ENCODE results near the gene P4HA2.
"Not testable (repeated sequence)": the region's sequence is repeated elsewhere in the genome, so short reads cannot be mapped to it uniquely, and the experiment has no call there.

Gene P4HA2

DNA sequence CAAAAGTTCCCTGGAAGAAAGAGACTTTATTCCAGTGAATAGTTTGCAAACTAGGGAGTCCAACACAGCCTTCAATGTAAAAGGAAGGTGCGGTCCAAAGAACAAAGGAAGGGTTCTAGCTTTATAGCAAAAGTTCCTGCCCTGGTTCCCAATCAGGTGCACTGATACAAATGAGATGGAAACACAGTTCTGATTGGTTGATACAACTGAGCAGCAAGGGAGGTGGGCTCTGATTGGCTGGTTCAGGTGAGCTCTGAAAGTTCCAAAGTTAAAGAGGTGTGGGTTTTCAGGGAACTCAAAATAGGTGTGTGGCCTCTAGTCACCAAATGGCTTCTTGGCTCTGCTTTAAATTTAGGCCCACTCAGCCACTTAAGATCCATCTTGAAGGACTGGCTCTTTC, 43.1 kb downstream of the P4HA2 start:
- Histone ChIP-seq H3K27me3 (ENCODE audit: insufficient read depth, low read length) (no peaks in the 10 kb centered on the region), H3K4me3 (ENCODE audit: low read length) (no peak overlapping the region), H3K36me3 (ENCODE audit: insufficient read depth, low read length) (no peaks in the 10 kb centered on the region), H3K9ac (ENCODE audit: low read depth, low read length) (no peak overlapping the region), H3K4me1 (ENCODE audit: insufficient read depth, low read length) (no peaks in the 10 kb centered on the region), H3K9me3 (ENCODE audit: insufficient read depth, low read depth, low read length) (no peaks in the 10 kb centered on the region), H3K27ac (ENCODE audit: low read depth, low read length) (no peak overlapping the region)
- WGBS, result 91% methylated on average over 1 of the region's 1 CpG

DNA sequence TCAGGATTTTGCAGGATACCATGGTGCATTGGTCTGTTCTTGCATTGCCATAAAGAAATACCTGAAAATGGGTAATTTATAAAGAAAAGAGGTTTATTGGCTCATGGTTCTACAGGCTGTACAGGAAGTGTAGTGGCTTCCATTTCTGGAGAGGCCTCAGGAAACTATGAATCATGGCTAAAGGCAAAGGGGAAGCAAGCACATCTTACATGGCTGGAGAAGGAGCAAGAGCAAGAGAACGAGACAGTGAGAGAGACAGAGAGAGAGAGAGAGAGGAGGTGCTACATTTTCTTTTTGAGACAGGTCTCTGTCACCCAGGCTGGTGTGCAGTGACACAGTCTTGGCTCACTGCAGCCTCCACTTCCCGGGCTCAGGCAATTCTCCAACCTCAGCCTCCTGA, 43.9 kb downstream of the P4HA2 start:
- H3K27ac ChIP-seq (ENCODE audit: low read depth, low read length), result no peak overlapping the region
- H3K4me3 ChIP-seq (ENCODE audit: low read length), result no peak overlapping the region
- no peaks in the 10 kb centered on the region for H3K4me1 ChIP-seq (ENCODE audit: insufficient read depth, low read length)
- no peaks in the 10 kb centered on the region for H3K27me3 ChIP-seq (ENCODE audit: insufficient read depth, low read length)
- H3K9me3 ChIP-seq (ENCODE audit: insufficient read depth, low read depth, low read length), result no peaks in the 10 kb centered on the region
- H3K9ac ChIP-seq (ENCODE audit: low read depth, low read length), result no peak overlapping the region
- no peaks in the 10 kb centered on the region for H3K36me3 ChIP-seq (ENCODE audit: insufficient read depth, low read length)
- 95% methylated on average over 2 of the region's 2 CpGs for WGBS

DNA sequence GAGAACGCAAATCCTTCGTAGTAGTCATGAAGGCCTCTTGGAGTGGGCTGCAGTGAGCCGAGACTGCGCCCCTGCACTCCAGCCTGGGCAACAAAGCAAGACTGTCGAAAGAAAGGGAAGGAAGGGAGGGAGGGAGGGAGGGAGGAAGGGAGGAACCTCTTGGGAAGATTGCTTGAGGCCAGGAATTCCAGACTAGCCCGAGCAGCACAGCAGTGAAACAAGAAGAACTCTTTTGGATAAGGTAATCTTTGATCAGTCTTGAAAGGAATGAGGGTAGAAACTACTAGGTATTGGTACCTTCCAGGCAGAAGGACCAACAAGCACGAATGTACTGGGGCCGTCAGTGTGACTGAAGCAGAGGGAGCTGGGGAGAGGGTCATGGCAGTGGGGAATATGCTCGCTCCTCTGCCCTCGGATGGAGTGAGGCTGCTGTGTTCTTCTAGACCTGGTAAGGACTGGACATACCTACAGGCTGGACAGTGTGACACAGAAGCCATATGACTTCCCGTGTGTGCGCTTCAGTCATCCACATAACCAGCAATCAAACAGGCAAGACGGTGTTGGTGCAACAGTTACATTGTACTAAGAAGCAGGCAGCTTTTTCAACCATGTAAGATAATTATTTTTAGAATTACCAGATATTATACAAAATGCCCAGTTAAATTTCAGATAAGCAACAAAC, 45.2 kb downstream of the P4HA2 start:
- Histone ChIP-seq H3K4me3 (ENCODE audit: low read length) (no peak overlapping the region), H3K9ac (ENCODE audit: low read depth, low read length) (no peak overlapping the region), H3K36me3 (ENCODE audit: insufficient read depth, low read length) (no peaks in the 10 kb centered on the region), H3K9me3 (ENCODE audit: insufficient read depth, low read depth, low read length) (no peaks in the 10 kb centered on the region), H3K27me3 (ENCODE audit: insufficient read depth, low read length) (no peaks in the 10 kb centered on the region), H3K27ac (ENCODE audit: low read depth, low read length) (no peak overlapping the region), H3K4me1 (ENCODE audit: insufficient read depth, low read length) (no peaks in the 10 kb centered on the region)
- WGBS, result 85% methylated on average over 13 of the region's 13 CpGs

DNA sequence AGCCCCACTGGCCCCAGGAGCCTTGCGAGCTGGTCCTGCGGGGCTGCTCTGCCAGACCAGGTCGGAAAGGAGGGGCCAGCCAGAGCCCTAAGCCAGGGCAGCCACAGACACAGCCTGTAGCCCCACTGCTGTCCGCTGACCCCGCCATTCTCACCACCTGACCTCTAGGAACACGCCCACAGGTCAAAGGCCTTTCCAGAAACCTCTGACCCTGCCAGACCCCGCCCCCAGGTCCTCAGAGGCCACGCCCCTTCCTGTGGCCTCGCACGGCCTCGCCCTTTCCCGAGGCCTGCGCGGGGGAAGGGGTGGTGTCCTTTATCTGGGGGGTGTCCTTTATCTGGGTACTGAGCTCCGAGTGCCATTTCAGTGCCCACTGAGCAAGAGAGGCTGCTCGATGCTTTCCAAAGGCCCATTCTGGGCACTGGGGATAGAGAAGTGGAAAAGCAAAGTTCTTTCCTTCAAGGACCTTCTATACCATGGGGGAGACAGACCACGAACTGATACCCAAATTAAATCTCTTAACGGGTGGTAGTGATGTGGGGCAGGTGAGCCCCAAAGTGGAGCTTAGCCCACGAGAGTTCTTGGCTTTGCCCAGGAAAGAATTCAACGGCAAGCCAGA, 46.5 kb downstream of the P4HA2 start:
- Histone ChIP-seq H3K9me3 (ENCODE audit: insufficient read depth, low read depth, low read length) (no peaks in the 10 kb centered on the region), H3K36me3 (ENCODE audit: insufficient read depth, low read length) (no peaks in the 10 kb centered on the region), H3K9ac (ENCODE audit: low read depth, low read length) (no peak overlapping the region), H3K4me1 (ENCODE audit: insufficient read depth, low read length) (no peaks in the 10 kb centered on the region), H3K4me3 (ENCODE audit: low read length) (no peak overlapping the region), H3K27ac (ENCODE audit: low read depth, low read length) (no peak overlapping the region), H3K27me3 (ENCODE audit: insufficient read depth, low read length) (no peaks in the 10 kb centered on the region)
- 93% methylated on average over 20 of the region's 20 CpGs for WGBS

DNA sequence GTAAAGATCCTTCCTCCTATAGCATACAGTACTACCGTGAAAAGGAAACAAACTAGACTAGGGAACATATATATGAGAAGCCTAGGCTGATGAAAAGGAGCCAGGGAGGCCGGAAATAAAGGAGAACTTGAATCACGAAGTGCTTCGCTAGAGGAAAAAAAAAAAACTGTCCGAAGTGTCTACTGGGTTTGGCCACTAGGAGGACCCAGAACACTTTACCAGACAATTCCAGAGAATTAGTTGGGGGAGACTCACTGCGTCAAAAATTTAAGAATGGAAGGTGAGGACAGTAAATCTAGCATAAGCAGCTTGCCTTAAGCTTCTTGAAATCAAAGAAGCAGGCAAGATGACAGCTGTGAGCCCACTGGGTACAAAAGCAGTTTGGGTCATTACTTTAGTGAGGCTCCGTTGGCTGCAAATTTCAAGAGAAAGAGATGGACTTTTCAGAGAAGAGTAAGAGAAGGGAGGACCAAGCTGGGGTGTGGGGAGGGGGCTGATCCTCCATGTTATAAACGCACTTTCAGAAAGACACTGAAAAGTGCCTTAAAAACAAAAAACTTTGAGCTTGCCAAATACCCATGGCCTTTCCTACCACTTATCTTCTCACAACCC, 47.4 kb downstream of the P4HA2 start:
- Histone ChIP-seq H3K9me3 (ENCODE audit: insufficient read depth, low read depth, low read length) (no peaks in the 10 kb centered on the region), H3K4me3 (ENCODE audit: low read length) (no peak overlapping the region), H3K36me3 (ENCODE audit: insufficient read depth, low read length) (no peaks in the 10 kb centered on the region), H3K4me1 (ENCODE audit: insufficient read depth, low read length) (no peaks in the 10 kb centered on the region), H3K27me3 (ENCODE audit: insufficient read depth, low read length) (no peaks in the 10 kb centered on the region), H3K9ac (ENCODE audit: low read depth, low read length) (no peak overlapping the region), H3K27ac (ENCODE audit: low read depth, low read length) (no peak overlapping the region)
- WGBS, result 29% methylated on average over 6 of the region's 8 CpGs

DNA sequence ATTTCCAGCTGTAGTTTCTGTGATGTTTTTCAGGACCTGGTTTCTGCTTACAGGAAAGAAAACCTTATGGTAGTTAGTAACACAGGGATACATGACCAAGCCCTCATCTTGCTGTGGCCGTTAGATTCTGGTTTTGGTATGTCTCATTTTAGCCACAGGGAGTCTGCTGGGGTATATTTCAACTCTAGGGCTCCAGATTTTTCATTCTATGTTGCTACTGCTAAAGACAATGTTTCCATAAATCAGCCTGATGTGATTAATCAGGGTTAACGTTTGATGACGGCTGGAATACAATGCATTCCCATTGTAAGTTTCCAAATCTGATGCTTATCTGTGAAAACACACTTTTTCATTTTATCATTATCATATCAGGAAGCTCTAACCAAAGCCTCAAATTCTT, 48.2 kb downstream of the P4HA2 start:
- no peak overlapping the region for H3K9ac ChIP-seq (ENCODE audit: low read depth, low read length)
- H3K27ac ChIP-seq (ENCODE audit: low read depth, low read length), result no peak overlapping the region
- H3K36me3 ChIP-seq (ENCODE audit: insufficient read depth, low read length), result no peaks in the 10 kb centered on the region
- no peaks in the 10 kb centered on the region for H3K4me1 ChIP-seq (ENCODE audit: insufficient read depth, low read length)
- 88% methylated on average over 3 of the region's 3 CpGs for WGBS
- H3K4me3 ChIP-seq (ENCODE audit: low read length), result no peak overlapping the region
- no peaks in the 10 kb centered on the region for H3K9me3 ChIP-seq (ENCODE audit: insufficient read depth, low read depth, low read length)
- no peaks in the 10 kb centered on the region for H3K27me3 ChIP-seq (ENCODE audit: insufficient read depth, low read length)

DNA sequence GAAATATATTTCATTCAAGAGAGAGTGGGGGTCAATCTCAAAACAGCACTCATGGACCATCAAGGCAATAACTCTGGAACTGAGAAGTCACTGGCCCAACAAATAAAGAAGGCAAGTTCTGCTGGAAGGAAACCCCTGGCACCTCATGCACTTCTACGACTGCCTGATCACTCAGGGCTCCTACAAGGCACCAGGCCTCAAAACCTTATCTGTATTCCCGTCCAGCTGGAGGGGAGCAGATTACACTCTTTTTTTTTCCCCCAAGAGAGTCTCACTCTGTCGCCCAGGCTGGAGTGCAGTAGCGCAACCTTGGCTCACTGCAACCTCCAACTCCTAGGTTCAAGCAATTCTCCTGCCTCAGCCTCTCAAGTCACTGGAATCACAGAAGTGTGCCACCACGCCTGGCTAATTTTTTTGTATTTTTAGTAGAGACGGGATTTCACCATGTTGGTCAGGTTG, 49.9 kb downstream of the P4HA2 start:
- no peak overlapping the region for H3K27ac ChIP-seq (ENCODE audit: low read depth, low read length)
- no peaks in the 10 kb centered on the region for H3K27me3 ChIP-seq (ENCODE audit: insufficient read depth, low read length)
- H3K36me3 ChIP-seq (ENCODE audit: insufficient read depth, low read length), result no peaks in the 10 kb centered on the region
- H3K9me3 ChIP-seq (ENCODE audit: insufficient read depth, low read depth, low read length), result no peaks in the 10 kb centered on the region
- no peak overlapping the region for H3K4me3 ChIP-seq (ENCODE audit: low read length)
- 89% methylated on average over 6 of the region's 6 CpGs for whole genome bisulfite sequencing
- H3K4me1 ChIP-seq (ENCODE audit: insufficient read depth, low read length), result no peaks in the 10 kb centered on the region
- no peak overlapping the region for H3K9ac ChIP-seq (ENCODE audit: low read depth, low read length)

DNA sequence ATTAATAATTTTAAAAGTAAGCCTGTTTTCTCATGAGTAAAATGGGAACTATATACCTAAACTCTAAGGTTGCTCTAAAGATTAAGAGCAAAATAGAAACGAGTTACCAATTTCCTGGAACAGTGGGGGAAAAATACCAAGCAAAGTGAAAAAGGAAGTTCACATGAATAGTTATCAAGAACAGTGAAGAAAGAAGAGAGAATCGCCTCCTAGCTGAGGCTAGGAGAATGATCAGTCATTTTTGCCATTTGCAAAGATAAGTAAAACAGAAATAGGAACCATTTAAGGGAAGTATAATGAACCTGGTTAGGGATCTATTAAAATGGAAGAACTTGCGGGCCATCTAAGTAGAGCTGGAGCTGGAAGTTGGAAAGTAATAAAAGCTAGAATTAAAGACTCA, 50.7 kb downstream of the P4HA2 start:
- H3K27me3 ChIP-seq (ENCODE audit: insufficient read depth, low read length), result no peaks in the 10 kb centered on the region
- no peak overlapping the region for H3K27ac ChIP-seq (ENCODE audit: low read depth, low read length)
- no peaks in the 10 kb centered on the region for H3K9me3 ChIP-seq (ENCODE audit: insufficient read depth, low read depth, low read length)
- no peak overlapping the region for H3K4me3 ChIP-seq (ENCODE audit: low read length)
- H3K4me1 ChIP-seq (ENCODE audit: insufficient read depth, low read length), result no peaks in the 10 kb centered on the region
- no peaks in the 10 kb centered on the region for H3K36me3 ChIP-seq (ENCODE audit: insufficient read depth, low read length)
- no peak overlapping the region for H3K9ac ChIP-seq (ENCODE audit: low read depth, low read length)
- WGBS, result 85% methylated on average over 3 of the region's 3 CpGs

DNA sequence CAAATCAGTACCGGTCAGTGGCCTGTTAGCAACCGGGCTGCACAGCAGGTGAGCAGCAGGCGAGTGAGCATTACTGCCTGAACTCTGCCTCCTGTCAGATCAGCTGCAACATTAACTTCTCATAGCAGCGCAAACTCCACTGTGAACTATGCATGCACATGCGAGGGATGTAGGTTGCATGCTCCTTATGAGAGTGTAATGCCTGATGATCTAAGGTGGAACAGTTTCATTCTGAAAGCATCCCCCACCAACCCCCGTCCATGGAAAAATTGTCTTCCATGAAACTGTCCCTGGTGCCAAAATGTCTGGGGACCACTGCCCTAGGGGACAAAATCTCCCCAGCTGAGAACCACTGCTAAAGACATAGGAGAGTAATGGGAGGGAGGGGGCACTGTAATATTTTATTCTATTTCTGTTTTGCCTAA, 51.1 kb downstream of the P4HA2 start:
- no peaks in the 10 kb centered on the region for H3K4me1 ChIP-seq (ENCODE audit: insufficient read depth, low read length)
- H3K4me3 ChIP-seq (ENCODE audit: low read length), result no peak overlapping the region
- WGBS, result 70% methylated on average over 6 of the region's 6 CpGs
- H3K9me3 ChIP-seq (ENCODE audit: insufficient read depth, low read depth, low read length), result no peaks in the 10 kb centered on the region
- H3K9ac ChIP-seq (ENCODE audit: low read depth, low read length), result no peak overlapping the region
- no peak overlapping the region for H3K27ac ChIP-seq (ENCODE audit: low read depth, low read length)
- no peaks in the 10 kb centered on the region for H3K27me3 ChIP-seq (ENCODE audit: insufficient read depth, low read length)
- H3K36me3 ChIP-seq (ENCODE audit: insufficient read depth, low read length), result no peaks in the 10 kb centered on the region

DNA sequence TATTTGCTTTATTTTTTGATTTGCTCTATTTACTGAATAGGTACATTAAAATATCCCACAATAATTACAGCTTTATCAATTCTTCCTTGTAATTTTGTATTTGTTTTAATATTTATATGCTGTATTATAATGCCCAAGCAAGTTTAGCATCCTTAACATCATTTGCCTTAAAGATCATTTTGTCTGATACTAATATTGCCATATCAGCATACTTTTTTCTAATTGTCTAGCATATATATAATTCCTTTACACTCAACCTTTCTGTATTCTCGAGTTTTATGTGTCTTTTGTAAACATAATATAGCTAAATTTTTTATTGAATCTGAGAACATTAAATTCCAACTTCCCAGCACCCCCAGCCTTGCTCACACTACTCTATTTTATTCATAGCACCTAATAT, 64.7 kb downstream of the P4HA2 start:
- H3K4me3 ChIP-seq (ENCODE audit: low read length), result no peak overlapping the region
- no peak overlapping the region for H3K27ac ChIP-seq (ENCODE audit: low read depth, low read length)
- H3K9me3 ChIP-seq (ENCODE audit: insufficient read depth, low read depth, low read length), result peaks cover 4% of the 10 kb centered on the region; the same call in 1 of the 2 replicates
- H3K4me1 ChIP-seq (ENCODE audit: insufficient read depth, low read length), result no peaks in the 10 kb centered on the region
- no peaks in the 10 kb centered on the region for H3K36me3 ChIP-seq (ENCODE audit: insufficient read depth, low read length)
- H3K9ac ChIP-seq (ENCODE audit: low read depth, low read length), result no peak overlapping the region
- no peaks in the 10 kb centered on the region for H3K27me3 ChIP-seq (ENCODE audit: insufficient read depth, low read length)
- WGBS, result no CpG with 5 or more reads among the region's 1 CpG

DNA sequence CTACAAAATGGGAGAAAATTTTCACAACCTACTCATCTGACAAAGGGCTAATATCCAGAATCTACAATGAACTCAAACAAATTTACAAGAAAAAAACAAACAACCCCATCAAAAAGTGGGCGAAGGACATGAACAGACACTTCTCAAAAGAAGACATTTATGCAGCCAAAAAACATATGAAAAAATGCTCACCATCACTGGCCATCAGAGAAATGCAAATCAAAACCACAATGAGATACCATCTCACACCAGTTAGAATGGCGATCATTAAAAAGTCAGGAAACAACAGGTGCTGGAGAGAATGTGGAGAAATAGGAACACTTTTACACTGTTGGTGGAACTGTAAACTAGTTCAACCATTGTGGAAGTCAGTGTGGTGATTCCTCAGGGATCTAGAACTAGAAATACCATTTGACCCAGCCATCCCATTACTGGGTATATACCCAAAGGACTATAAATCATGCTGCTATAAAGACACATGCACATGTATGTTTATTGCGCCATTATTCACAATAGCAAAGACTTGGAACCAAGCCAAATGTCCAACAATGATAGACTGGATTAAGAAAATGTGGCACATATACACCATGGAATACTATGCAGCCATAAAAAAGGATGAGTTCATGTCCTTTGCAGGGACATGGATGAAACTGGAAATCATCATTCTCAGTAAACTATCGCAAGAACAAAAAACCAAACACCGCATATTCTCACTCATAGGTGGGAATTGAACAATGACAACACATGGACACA, 65.9 kb downstream of the P4HA2 start:
- not testable (repeated sequence) for H3K36me3 ChIP-seq (ENCODE audit: insufficient read depth, low read length); H3K9ac ChIP-seq (ENCODE audit: low read depth, low read length)

More for the DNA sequence above, 65.9 kb downstream of the P4HA2 start:
- not testable (repeated sequence) for H3K9me3 ChIP-seq (ENCODE audit: insufficient read depth, low read depth, low read length); H3K27ac ChIP-seq (ENCODE audit: low read depth, low read length); H3K4me3 ChIP-seq (ENCODE audit: low read length); H3K27me3 ChIP-seq (ENCODE audit: insufficient read depth, low read length); H3K4me1 ChIP-seq (ENCODE audit: insufficient read depth, low read length)
- 100% methylated on average over 1 of the region's 5 CpGs for WGBS

Data from HUES64 (cell line).